HG03342 (cell line): ENCODE data around the gene RAMP1.
"Not testable (repeated sequence)": the region's sequence is repeated elsewhere in the genome, so short reads cannot be mapped to it uniquely, and the experiment has no call there.

Experiments used
- ATAC-seq: cut with Tn5 transposase; IDR thresholded peaks from one replicate; pipeline ENCODE4 v1.9.1; 2021; ENCODE audit warnings: mild to moderate bottlenecking, moderate library complexity; ENCODE audit not compliant: unreplicated experiment

Gene RAMP1

DNA sequence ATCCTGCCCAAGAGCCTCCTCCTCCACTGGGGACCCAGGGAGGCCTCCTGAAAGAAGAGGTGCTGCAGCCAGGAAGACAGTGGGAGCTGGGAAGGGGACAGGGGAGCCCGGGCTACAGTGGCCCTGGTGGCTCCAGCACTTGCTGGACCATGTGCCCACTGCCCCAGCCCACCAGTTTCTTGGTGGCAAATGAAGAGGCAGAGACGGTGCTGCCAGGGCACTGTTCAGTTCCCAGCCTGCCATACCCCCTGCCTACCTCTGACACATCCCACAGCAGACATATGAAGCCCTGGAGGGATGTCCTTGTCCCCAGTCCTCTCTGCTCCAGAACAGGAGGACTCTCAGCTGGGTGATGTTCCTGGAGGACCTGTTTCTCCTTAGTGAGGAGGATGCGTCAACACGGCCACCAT, 3.7 kb downstream of the RAMP1 start:
- ATAC-seq = no peak

- ATAC-seq = no peak
Observed at GRCh38 chr2:237863689-237864443, 4.4 kb downstream of the RAMP1 start.

- ATAC-seq = no peak
Observed at GRCh38 chr2:237864444-237864931, 5.1 kb downstream of the RAMP1 start.

DNA sequence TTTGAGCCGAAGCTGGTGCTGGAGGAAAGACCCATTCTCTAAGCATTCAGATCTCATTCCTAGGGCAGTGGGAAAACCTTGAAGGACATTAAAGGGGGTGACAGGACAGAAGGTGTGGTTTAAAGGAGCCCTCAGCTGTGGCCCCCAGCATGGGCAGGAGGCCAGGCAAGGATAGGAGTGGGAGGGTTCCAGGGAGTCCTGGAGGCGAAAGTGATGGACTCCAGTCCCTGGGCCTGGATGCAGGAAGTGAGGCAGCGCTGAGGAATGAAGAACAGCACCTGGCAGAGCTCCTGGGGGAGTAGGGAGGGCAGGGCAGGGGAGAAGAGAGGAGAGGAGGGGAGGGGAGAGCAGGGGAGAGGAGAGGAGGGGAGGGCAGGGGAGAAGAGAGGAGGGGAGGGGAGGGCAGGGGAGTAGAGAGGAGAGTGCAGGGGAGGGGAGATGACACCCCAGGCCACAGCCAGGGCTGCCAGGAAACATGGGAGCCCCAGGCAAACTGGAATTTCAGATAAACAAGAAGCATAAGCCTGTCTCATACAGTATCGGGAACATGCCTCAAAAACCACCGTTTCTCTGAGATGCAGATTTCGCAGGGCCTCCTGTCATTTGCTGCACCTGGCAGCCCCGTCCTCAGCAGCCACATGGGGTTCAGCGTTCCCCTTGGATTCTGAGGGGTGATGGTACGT, 5.7 kb downstream of the RAMP1 start:
- ATAC-seq = no peak

DNA sequence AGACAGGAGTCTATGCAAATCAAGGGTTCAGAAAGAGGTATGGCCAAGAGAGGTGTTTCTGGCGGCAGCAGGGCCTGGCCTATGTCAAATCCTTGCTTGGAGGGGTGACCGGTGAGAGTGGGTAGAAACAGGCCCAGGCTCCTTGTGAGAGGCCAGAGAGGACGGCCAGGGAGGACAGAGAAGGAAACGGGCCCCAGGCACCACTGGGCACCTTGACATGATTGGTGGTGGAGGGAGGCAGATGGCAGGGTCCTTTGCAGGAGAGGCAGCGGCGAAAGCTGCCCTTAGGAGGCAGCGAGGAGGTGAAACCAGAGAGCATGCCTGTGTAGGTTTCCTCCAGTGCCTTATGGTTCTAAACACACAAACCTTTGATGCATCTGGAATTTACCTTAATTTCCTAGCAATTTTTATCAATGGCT, 6.2 kb downstream of the RAMP1 start:
- no peak for ATAC-seq

DNA sequence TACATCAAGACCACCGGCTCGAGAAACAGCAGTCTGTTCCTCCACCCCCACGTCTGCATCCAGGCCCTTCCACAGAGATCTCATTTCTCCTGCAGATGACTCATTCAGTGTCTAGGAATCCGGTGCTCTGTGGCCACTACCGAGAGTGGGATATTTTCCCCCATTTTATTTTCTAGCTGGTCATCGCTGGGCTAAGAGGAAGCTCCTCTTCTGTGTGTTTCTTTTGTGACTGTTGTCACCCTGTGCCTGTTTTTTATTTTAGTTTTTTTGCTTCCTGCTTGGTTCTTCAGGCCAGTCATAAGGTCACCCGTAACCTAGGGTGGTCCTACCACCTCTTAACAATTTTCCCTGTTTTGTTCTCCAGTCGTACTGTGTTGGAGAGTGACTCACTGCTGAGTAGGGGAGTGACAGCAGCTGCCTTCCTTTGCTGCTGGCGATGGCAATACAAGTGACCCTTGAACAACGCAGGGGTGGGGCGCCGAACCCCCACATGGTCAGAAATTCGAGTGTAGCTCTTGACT, 6.7 kb downstream of the RAMP1 start:
- ATAC-seq = no peak

- no peak for ATAC-seq
Observed at GRCh38 chr2:237867465-237867864, 8.0 kb downstream of the RAMP1 start.

- ATAC-seq = not testable (repeated sequence)
Observed at GRCh38 chr2:237868074-237868473, 8.7 kb downstream of the RAMP1 start.

DNA sequence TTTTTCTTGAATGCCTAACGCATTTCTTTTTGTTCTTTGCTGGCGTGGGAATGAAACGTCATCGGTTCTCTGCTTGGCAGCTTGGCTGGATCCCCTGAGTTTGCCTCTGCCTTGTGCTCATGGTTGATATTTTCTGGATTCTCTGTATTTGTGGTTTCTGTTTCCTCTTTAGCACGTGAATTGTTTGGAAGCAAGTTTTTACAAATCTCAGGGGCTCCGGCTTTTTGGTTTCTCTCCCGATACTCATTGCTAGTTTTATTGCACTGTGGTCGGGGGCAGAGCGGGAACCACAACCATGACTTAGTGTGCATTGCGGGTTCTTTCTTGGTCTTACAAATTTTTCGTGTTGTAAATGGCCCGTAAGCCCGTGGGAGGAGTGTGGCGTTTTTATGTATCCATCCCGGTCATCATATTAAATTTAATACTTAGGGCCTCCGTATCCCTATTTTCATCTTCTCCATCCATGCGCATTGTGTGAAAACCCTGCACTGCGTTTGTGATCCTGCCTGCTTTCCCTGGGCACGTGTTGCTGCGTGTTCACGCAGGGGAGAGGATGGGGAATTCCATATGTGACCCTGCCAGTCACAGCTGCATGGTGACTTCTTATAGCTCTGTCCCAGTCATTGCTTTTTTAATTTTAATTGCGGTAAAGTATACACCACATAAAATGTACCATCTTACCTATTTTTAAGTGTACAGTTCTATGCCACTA, 9.4 kb downstream of the RAMP1 start:
- ATAC-seq = no peak

DNA sequence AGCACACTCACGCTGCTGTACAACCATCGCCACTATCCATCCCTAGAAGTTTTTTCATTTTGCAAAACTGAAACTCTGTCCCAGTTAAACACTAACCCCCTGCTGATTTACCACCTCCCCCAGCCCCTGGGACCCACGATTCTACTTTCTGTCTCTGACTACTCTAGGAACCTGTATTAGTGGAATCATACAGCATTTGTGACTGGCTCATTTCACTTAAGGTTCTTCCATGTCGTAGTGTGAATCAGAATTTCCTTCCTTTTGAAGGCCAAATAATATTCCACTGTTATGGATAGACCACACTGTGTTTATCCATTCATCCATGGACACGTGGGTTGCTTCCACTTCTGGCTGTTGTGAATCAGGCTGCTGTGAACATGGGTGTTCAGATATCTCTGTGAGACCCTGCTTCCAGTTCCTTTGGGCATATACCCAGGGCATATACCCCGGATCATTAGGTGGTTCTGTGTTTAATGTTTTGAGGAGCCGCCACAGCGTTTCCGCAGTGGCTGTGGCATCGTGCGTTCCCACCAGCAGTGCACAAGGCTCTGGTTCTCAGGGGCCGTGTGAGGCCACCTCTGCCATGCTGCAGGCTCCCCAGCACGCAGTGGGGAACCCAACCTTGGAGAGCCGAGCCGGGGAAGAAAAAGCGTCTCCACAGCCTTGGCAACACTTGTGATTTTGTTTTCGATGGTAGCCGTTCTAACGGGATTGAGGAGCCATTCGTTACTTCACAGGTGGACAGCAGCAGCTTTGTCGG, 10.1 kb downstream of the RAMP1 start:
- ATAC-seq = no peak

DNA sequence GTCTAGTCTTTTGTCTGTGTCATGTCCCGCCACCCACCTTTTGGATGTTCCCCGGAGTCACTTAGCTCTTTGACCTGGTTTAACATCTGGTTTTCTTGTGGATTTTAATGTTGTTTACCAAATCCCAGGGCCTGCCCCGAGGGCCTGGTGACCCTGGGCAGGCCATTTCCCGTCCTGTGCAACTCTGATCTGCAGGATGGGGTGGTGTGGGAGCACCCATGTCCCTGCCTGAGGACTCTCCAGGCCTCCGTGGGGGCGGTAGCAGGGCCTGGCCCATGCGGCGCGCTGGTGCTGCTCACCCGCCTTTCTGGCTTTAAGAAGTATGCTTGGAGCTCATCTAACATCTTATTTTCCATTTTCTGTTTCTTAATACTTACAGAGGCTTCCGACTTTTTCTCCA, 10.7 kb downstream of the RAMP1 start:
- no peak for ATAC-seq

GRCh38 chr2:237870754-237871651, 11.6 kb downstream of the RAMP1 start:
- ATAC-seq = no peak

GRCh38 chr2:237872178-237872887, 12.9 kb downstream of the RAMP1 start:
- ATAC-seq = no peak

- no peak for ATAC-seq
Observed at GRCh38 chr2:237873421-237873831, 14.0 kb downstream of the RAMP1 start.

DNA sequence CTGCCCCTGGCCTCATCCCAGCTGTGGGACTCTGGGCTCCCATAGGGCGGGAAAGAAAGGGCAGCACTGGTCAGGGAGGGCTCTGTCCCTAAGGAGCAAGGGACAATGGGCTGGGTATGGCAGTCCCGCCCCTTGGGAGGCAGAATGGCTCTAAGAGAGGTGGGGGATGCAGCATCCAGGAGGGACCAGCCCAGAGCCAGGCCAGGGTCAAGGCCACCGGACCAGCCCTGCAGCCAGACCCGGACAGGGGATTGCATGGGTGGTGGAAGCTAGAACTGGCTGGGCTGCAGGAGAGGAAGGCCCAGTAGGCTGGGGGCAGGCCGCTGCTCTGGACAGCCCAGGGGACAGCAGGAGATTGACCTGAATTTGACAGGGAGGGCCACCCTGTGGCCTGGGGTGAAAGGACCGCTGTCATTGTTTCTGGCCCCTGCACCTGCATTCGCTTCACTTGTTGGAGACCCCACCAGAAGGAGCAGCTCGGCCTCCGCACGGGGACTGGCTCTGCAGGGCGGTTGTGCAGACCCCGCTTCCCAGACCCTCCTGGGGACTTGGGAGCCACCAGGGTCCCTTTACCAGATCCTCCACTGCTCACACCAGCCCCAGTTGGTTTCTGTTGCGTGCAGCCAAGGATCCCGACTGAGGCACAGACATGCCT, 14.6 kb downstream of the RAMP1 start:
- ATAC-seq = no peak

- no peak for ATAC-seq
Observed at GRCh38 chr2:237874585-237875161, 15.2 kb downstream of the RAMP1 start.

GRCh38 chr2:237875256-237876060, 16.0 kb downstream of the RAMP1 start:
- no peak for ATAC-seq
